ENCODE measurements around the gene VCL.

GRCh38 chr10:74111799-74112198, 113.9 kb downstream of the VCL start:
- TF ChIP-seq POLR2AphosphoS5 (IDR thresholded peaks at IDR 0.05; ENCODE audit: borderline replicate concordance, low read depth, low read length) (no peak), EZH2 (IDR thresholded peaks at IDR 0.05) (no peak)

Data from SK-N-MC (cell line).